ENCODE data around the gene PATJ.

- TF ChIP-seq CTCF (IDR thresholded peaks at IDR 0.05 in 2 of 3, conservative IDR thresholded peaks at IDR 0.05 in 1 of 3; ENCODE audit: borderline replicate concordance in 1 of 3, insufficient read depth in 1 of 3, low read depth in 2 of 3, low read length in 2 of 3) (no peak), RAD21 (IDR thresholded peaks at IDR 0.05; ENCODE audit: low read depth) (no peak), REST (IDR thresholded peaks at IDR 0.05; ENCODE audit: low read depth) (no peak), POLR2A (IDR thresholded peaks at IDR 0.05; ENCODE audit: borderline replicate concordance, extremely low read depth, insufficient read depth, insufficient read length) (no peak), TCF7L2 (IDR thresholded peaks at IDR 0.05; ENCODE audit: borderline replicate concordance, extremely low read depth, insufficient read depth, insufficient read length) (no peak), ZFX (IDR thresholded peaks at IDR 0.05) (no peak), MAX (IDR thresholded peaks at IDR 0.05) (no peak)
Measured at GRCh38 chr1:61839679-61840078, 97.4 kb downstream of the PATJ start.
